ENCODE results near the gene IFITM1. TPM values are rescaled to one million over a fixed set of nuclear protein-coding genes. Genes with fewer than 3 reads are reported as not detected.
"Not testable (repeated sequence)": the region's sequence is repeated elsewhere in the genome, so short reads cannot be mapped to it uniquely, and the experiment has no call there.

IFITM1 gene
- total RNA-seq, 1 experiment from 2014 or later = 3.2 TPM

- no TSS peak for BruUV-seq (replicated peaks)
Observed at GRCh38 chr11:328012-328411, 14.2 kb downstream of the IFITM1 start.

GRCh38 chr11:328516-329100 is 14.8 kb downstream of the IFITM1 start:
- intact Hi-C loops (cut with micrococcal nuclease; ENCODE audit: unreplicated experiment); H3K4me3 Mint-ChIP-seq (ENCODE audit: unreplicated experiment); H3K27me3 ChIP-seq (replicated peaks; ENCODE audit: control insufficient read depth, insufficient read depth, low read length); DNase-seq; H3K4me3 ChIP-seq (ENCODE audit: low read depth, low read length); H3K9me3 Mint-ChIP-seq (ENCODE audit: unreplicated experiment); H3K36me3 ChIP-seq (ENCODE audit: control insufficient read depth, insufficient read depth, low read length); POLR2A ChIA-PET; H3K27me3 Mint-ChIP-seq (ENCODE audit: insufficient read depth, unreplicated experiment): not testable (repeated sequence)
- TSS peak; percentile 83 for BruUV-seq (replicated peaks)
- Histone ChIP-seq H3K4me1 (peaks cover 15% of the 10 kb centered on the region; the same call in 1 of the 2 replicates), H3K9me3 (peaks cover 10% of the 10 kb centered on the region; the same call in 1 of the 2 replicates)
- H3K36me3 Mint-ChIP-seq (ENCODE audit: insufficient read depth, unreplicated experiment) = peaks cover 14% of the 10 kb centered on the region
- CTCF ChIA-PET = interaction anchor here (0.6 to 1.0 kb wide), 3 partner anchors 15 to 216 kb away, joined by 3 to 6 read pairs (median 3); no protein-coding TSS in a partner anchor
- H3K27ac Mint-ChIP-seq (ENCODE audit: unreplicated experiment) = peak overlapping the region; percentile 82
- peaks cover 13% of the 10 kb centered on the region for H3K4me1 Mint-ChIP-seq (ENCODE audit: low read depth, unreplicated experiment)

More at GRCh38 chr11:328012-328411, 14.2 kb downstream of the IFITM1 start:
- peaks cover 15% of the 10 kb centered on the region; the same call in 1 of the 2 replicates for H3K4me1 ChIP-seq
- intact Hi-C loops (cut with micrococcal nuclease; ENCODE audit: unreplicated experiment) = no loop called here
- no peak for DNase-seq
- Mint-ChIP-seq H3K27me3 (ENCODE audit: insufficient read depth, unreplicated experiment) (no peaks in the 10 kb centered on the region), H3K4me3 (ENCODE audit: unreplicated experiment) (no peak overlapping the region), H3K27ac (ENCODE audit: unreplicated experiment) (no peak overlapping the region), H3K9me3 (ENCODE audit: unreplicated experiment) (no peaks in the 10 kb centered on the region), H3K4me1 (ENCODE audit: low read depth, unreplicated experiment) (peaks cover 10% of the 10 kb centered on the region), H3K36me3 (ENCODE audit: insufficient read depth, unreplicated experiment) (peaks cover 14% of the 10 kb centered on the region)
- no peak for TF ChIP-seq CTCF (IDR thresholded peaks at IDR 0.05; ENCODE audit: insufficient read depth in 1 of 2, low read depth in 1 of 2, low read length in 1 of 2, severe bottlenecking in 1 of 2, unreplicated experiment in 1 of 2)
- no peaks in the 10 kb centered on the region for H3K27me3 ChIP-seq (replicated peaks; ENCODE audit: control insufficient read depth, insufficient read depth, low read length)
- POLR2A ChIA-PET = no interaction called here
- H3K9me3 ChIP-seq = peaks cover 7% of the 10 kb centered on the region; the same call in 1 of the 2 replicates
- CTCF ChIA-PET = interaction anchor here (0.6 kb wide), 1 partner anchor 217 kb away, joined by 3 read pairs; no protein-coding TSS in a partner anchor
- H3K4me3 ChIP-seq (ENCODE audit: low read depth, low read length) = no peak overlapping the region
- H3K36me3 ChIP-seq (ENCODE audit: control insufficient read depth, insufficient read depth, low read length) = no peaks in the 10 kb centered on the region

DNA sequence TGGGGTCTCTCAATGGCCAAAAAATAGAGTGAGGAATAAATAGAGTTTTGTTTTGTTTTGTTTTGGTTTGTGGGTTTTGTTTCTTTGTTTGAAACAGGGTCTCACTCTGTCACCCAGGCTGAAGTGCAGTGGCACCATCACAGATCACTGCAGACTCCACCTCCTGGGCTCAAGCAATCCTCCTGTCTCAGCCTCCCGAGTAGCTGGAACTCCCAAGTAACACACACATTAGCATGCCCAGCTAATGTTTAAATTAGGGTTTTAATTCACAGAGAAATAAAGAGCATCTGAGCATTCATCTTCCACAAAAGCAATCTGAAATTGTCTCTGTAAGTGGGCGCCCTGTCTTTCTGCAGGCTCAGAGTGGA is 16.0 kb downstream of the IFITM1 start:
- DNase-seq = no peak
- Histone ChIP-seq H3K27me3 (replicated peaks; ENCODE audit: control insufficient read depth, insufficient read depth, low read length) (no peaks in the 10 kb centered on the region), H3K4me3 (ENCODE audit: low read depth, low read length) (no peak overlapping the region), H3K36me3 (ENCODE audit: control insufficient read depth, insufficient read depth, low read length) (no peaks in the 10 kb centered on the region), H3K9me3 (peaks cover 10% of the 10 kb centered on the region; the same call in 1 of the 2 replicates), H3K4me1 (peaks cover 19% of the 10 kb centered on the region)
- Mint-ChIP-seq H3K9me3 (ENCODE audit: unreplicated experiment) (no peaks in the 10 kb centered on the region), H3K27ac (ENCODE audit: unreplicated experiment) (peak overlapping the region; percentile 82), H3K27me3 (ENCODE audit: insufficient read depth, unreplicated experiment) (no peaks in the 10 kb centered on the region), H3K4me1 (ENCODE audit: low read depth, unreplicated experiment) (peaks cover 23% of the 10 kb centered on the region), H3K4me3 (ENCODE audit: unreplicated experiment) (peak overlapping the region; percentile 34), H3K36me3 (ENCODE audit: insufficient read depth, unreplicated experiment) (peaks cover 14% of the 10 kb centered on the region)
- intact Hi-C loops (cut with micrococcal nuclease; ENCODE audit: unreplicated experiment) = no loop called here
- TSS peak; percentile 65 for BruUV-seq (replicated peaks)
- TF ChIP-seq CTCF (IDR thresholded peaks at IDR 0.05; ENCODE audit: insufficient read depth in 1 of 2, low read depth in 1 of 2, low read length in 1 of 2, severe bottlenecking in 1 of 2, unreplicated experiment in 1 of 2) = no peak
- POLR2A ChIA-PET = interaction anchor here (1.0 kb wide), 1 partner anchor 26 kb away, joined by 3 read pairs; no protein-coding TSS in a partner anchor
- CTCF ChIA-PET = interaction anchor here (1.0 kb wide), 1 partner anchor 17 kb away, joined by 3 read pairs; no protein-coding TSS in a partner anchor

Data from Caco-2 (cell line).